Panc1 (cell line): Measurements from ENCODE around the gene THOC7.

Source experiments
- CTCF ChIP-seq: fragments of 450-650 bp; IDR thresholded peaks from 2 replicates; pipeline ENCODE4 v1.5.1; 2017; ENCODE audit warnings: mild to moderate bottlenecking
- POLR2AphosphoS5 ChIP-seq: IDR thresholded peaks from 2 replicates; pipeline ENCODE4 v1.6.1; 2012; ENCODE audit warnings: mild to moderate bottlenecking, low read depth, low read length, moderate library complexity
- REST ChIP-seq, 2 experiments: IDR thresholded peaks; 2 replicates each; pipeline ENCODE4 v1.6.1; 2011 to 2012; ENCODE audit warnings: low read depth in 2 of 2, control low read depth in 1 of 2, low read length in 1 of 2, mild to moderate bottlenecking in 1 of 2, moderate library complexity in 1 of 2; ENCODE audit not compliant: insufficient read depth in 1 of 2
- SIN3A ChIP-seq: IDR thresholded peaks from 2 replicates; pipeline ENCODE4 v1.6.1; 2012; ENCODE audit warnings: low read depth, mild to moderate bottlenecking, low read length, moderate library complexity, borderline replicate concordance; ENCODE audit not compliant: insufficient read depth

GRCh38 chr3:63876260-63876659 is 12.7 kb upstream of the THOC7 start:
- TF ChIP-seq CTCF, result no peak
- no peak for TF ChIP-seq REST (IDR thresholded peaks at IDR 0.05; ENCODE audit: insufficient read depth in 1 of 2, low read depth in 2 of 2, low read length in 1 of 2)
- no peak for TF ChIP-seq POLR2AphosphoS5
- no peak for TF ChIP-seq SIN3A
